ENCODE data around the gene TRIM2. TPM values are rescaled to one million over a fixed set of nuclear protein-coding genes. Genes with fewer than 3 reads are reported as not detected.
"Not testable (repeated sequence)": the region's sequence is repeated elsewhere in the genome, so short reads cannot be mapped to it uniquely, and the experiment has no call there.

TRIM2 gene
- total RNA-seq, 1 donor = 38.0 TPM

DNA sequence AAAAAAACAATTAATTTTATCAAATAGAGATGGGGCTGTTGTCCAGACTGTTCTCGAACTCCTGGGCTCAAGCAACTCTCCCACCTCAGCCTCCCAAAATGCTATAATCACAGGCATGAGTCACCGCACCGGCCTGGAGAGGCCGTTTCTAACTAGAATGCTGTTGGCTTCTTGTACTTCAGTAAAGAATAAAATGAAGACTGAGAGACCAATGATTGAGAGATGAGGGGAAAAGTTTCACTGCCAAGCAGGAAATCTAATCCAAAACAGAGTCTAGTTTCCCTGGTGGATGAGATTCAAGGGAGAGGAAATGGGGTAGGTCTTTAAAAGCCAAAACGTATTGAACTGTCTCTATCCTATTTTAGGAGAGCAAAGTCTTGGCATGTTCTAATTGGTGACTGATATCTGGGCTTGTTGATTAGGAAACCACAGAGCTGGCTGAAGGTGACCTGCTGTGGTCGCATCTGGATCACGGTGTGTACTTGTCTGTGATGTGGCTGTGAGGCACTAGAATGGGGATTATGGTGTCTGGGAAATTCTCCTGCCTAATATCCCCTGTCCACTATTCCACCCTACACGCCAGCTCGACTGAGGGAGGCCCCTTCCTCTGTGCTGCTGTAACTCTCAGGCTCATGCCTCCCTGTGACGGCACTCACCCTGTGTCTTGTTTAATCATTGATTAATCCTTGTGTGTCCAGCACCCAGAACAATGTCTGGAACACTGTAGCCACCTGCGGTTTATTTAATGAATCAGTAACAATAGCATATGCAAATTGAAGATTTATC lies 15.0 kb upstream of the TRIM2 start:
- no peak overlapping the region for H3K4me3 ChIP-seq (ENCODE audit: low read depth, low read length)
- TF ChIP-seq, protein P1, sequence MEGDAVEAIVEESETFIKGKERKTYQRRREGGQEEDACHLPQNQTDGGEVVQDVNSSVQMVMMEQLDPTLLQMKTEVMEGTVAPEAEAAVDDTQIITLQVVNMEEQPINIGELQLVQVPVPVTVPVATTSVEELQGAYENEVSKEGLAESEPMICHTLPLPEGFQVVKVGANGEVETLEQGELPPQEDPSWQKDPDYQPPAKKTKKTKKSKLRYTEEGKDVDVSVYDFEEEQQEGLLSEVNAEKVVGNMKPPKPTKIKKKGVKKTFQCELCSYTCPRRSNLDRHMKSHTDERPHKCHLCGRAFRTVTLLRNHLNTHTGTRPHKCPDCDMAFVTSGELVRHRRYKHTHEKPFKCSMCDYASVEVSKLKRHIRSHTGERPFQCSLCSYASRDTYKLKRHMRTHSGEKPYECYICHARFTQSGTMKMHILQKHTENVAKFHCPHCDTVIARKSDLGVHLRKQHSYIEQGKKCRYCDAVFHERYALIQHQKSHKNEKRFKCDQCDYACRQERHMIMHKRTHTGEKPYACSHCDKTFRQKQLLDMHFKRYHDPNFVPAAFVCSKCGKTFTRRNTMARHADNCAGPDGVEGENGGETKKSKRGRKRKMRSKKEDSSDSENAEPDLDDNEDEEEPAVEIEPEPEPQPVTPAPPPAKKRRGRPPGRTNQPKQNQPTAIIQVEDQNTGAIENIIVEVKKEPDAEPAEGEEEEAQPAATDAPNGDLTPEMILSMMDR (IDR thresholded peaks at IDR 0.05; ENCODE audit: insufficient read depth, low read depth, low read length) = no peak
- DNase-seq (ENCODE audit: low read depth) = no peak

DNA sequence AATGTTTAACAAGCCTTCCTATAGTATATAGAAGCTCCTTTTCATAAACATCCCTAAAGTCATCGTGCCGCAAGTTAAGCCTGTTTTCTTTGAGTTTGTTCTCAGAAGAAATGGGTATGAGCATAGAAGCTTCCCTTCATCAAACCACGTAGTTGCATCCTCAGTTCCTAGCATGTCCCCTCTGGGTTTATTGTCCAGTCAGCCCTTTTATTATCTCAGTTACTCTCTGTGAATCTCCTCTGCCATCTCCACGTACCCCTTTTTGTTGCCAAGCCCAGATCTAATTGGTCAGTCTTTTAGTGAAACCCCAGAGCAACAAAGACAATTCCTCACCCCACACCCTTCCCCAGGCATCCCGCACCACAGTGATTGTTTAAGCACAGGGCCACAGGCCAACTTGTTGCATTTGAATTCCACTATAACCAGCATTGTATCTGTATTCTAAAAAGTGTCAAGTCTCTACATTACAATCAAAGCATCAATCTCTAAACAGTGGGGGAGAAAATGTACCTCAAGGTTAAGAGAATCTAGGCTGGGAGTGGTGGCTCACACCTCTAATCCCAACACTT lies 12.4 kb upstream of the TRIM2 start:
- H3K4me3 ChIP-seq (ENCODE audit: low read depth, low read length) = no peak overlapping the region
- no peak for DNase-seq (ENCODE audit: low read depth)
- TF ChIP-seq, protein P1 (IDR thresholded peaks at IDR 0.05; ENCODE audit: insufficient read depth, low read depth, low read length) = no peak

DNA sequence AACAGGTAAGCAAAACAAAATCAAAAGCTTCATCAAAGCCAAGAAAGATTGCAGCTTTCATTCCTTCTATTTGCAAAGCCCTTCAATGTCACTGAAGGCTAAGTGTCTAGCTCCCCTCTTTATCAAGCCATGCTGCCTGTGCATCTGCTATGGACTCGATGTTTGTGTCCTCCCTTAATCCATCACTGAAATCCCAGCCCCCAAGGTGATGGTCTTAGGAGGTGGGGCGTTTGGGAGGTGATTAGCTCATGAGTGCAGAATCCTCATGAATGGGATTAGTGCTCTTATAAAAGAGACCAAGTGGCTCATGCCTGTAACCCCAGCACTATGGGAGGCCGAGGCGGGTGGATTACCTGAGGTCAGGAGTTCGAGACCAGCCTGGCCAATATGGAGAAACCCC lies 6.9 kb upstream of the TRIM2 start:
- no peak overlapping the region for H3K4me3 ChIP-seq (ENCODE audit: low read depth, low read length)
- DNase-seq (ENCODE audit: low read depth) = no peak

DNA sequence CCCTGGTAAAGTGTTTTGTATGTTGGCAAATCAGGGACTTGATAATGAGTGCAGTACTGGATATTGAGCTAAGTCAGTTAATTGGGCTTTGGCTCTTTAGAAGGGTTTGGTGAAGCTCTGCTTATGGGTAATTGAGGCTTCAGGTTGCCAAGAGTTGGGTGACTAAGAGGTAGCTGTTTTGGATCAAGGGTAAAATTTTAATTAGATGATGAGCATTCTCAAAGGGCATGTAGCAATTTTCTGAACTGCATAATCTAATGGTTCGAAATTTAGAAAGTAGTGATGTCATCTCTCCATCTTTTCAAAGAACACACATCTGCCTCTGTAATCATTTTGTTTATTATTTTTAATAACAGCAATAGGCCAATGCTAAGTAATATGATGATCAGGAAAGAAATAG lies 5.5 kb upstream of the TRIM2 start:
- TF ChIP-seq, protein P1 (IDR thresholded peaks at IDR 0.05; ENCODE audit: insufficient read depth, low read depth, low read length) = no peak
- no peak overlapping the region for H3K4me3 ChIP-seq (ENCODE audit: low read depth, low read length)
- DNase-seq (ENCODE audit: low read depth) = no peak

More for the DNA sequence above, 6.9 kb upstream of the TRIM2 start:
- TF ChIP-seq, protein P1 (IDR thresholded peaks at IDR 0.05; ENCODE audit: insufficient read depth, low read depth, low read length) = no peak

DNA sequence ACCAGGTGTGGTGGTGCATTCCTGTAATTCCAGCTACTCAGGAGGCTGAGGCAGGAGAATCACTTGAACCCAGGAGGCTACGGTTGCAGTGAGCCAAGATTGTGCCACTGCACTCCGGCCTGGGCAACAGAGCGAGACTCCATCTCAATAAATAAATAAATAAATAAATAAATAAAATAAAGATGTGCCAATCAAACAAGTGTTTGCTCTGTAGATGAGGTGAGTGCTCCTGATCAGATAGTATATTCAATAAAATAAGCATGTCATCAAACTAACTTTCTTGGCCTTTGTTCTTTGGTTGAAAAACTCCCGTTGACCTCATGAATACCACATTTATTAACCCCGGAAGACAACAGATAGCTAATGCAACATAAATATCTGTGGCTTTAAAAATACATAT lies 497 bp upstream of the TRIM2 start:
- not testable (repeated sequence) for DNase-seq (ENCODE audit: low read depth)
- H3K4me3 ChIP-seq (ENCODE audit: low read depth, low read length) = peak overlapping the region; percentile 29

DNA sequence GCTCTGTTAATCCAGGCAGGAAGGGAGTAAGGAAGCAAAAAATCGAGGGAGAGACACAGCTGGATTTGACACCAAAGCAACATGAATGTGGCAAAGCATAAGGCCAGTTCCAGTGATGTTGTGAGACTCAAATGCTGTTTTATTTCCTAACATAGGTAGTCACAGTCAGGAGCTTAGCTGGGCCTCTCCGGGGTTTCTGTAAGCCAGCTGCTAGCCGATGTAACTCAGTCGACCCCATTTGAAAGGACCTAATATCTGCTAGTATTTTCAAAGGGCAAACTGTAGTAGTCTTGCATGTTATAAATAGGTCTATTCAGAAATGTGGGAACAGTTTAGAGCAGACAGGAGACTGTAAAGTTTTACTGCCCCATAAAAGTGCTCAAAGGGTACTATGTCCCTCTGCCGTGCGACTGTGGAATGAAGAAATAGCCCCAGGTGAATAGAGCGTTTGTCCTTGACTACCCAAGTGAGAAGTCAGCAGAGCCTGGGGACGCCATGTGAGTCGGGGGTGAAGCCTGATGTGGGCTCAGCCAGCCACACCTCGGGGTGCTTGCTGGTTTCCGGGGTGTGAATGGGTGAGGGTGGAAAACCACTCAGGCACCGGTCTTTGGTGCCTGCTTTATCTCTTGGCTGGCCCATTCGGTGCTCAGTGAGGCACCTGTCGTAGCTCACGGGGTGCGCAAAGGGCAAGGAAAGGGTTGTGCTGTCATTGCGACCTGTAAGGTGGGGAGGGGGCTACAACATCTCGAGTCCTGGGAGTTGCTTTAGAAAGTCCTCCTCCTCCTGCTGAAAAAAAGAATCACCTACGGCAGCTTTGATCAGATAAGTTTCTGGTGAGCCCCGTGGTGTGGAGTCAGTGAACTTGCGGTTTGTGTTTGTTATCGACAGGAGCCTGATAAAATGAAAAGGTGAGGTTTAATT lies 745 bp downstream of the TRIM2 start:
- peak; percentile 44 for DNase-seq (ENCODE audit: low read depth)
- TF ChIP-seq, protein P1 (IDR thresholded peaks at IDR 0.05; ENCODE audit: insufficient read depth, low read depth, low read length) = no peak
- peak overlapping the region; percentile 29 for H3K4me3 ChIP-seq (ENCODE audit: low read depth, low read length)

DNA sequence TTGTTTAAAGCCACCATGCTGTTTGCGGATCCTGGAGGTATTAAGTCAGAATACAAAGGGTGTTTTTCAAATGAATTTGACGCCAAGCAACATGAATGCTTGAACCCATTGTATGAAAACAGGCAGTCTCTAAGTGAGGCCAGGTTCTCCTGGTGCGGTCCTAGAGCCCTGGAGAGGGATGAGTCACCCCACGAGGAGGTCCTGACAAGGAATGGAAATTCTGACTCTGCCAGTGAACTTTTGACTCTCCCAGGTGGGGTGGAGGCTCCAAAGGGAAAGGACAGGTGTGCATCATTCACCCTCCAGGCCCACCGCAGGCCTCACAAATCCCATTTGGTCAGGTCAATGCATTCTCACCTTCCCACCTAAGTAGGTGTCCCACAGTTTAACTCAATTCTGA lies 1.5 kb downstream of the TRIM2 start:
- TF ChIP-seq, protein P1 (IDR thresholded peaks at IDR 0.05; ENCODE audit: insufficient read depth, low read depth, low read length) = no peak
- DNase-seq (ENCODE audit: low read depth) = no peak
- H3K4me3 ChIP-seq (ENCODE audit: low read depth, low read length) = no peak overlapping the region

Measured in fibroblast of villous mesenchyme (primary cell).